Thyroid gland (tissue), 4 donors: Measurements from ENCODE around the gene OSBPL5. TPM values are rescaled to one million over a fixed set of nuclear protein-coding genes. Genes with fewer than 3 reads are reported as not detected.
A peak's percentile ranks its signal among the peaks of the same experiment; 100 is the strongest.

ENCODE experiments used
- DNase-seq, 2 donors: peaks; one replicate each; pipeline ENCODE4 v3.0.0-alpha.2; 2019
- H3K27ac ChIP-seq, 3 donors: fragments of 200-600 bp; sonication (generic); 1 replicate in 2 of 3; 2 replicates in 1 of 3; pipeline ENCODE4 v1.5.1; 2016 to 2019; ENCODE audit warnings: mild to moderate bottlenecking in 1 of 3, moderate library complexity in 1 of 3
- H3K27me3 ChIP-seq: fragments of 200-600 bp; sonication (generic); one replicate; pipeline ENCODE4 v1.5.1; 2019
- H3K36me3 ChIP-seq, 2 donors: fragments of 200-600 bp; sonication (generic); one replicate each; pipeline ENCODE4 v1.5.1; 2016 to 2019
- H3K4me1 ChIP-seq, 2 donors: fragments of 200-600 bp; sonication (generic); one replicate each; pipeline ENCODE4 v1.5.1; 2017 to 2019
- H3K4me3 ChIP-seq, 3 donors: fragments of 200-600 bp; sonication (generic); replicated peaks in 1 of 3; 1 replicate in 2 of 3; 2 replicates in 1 of 3; pipeline ENCODE4 v1.5.1; 2016; ENCODE audit warnings: mild to moderate bottlenecking in 1 of 3
- H3K9me3 ChIP-seq: fragments of 200-600 bp; sonication (generic); one replicate; pipeline ENCODE4 v1.5.1; 2017
- CTCF ChIP-seq, 6 experiments: fragments of 200-600 bp in 3 of 6; fragments of 450-650 bp in 3 of 6; sonication (generic) in 3 of 6; IDR thresholded peaks; one replicate each; pipeline ENCODE4 v1.5.1; 2016 to 2019; ENCODE audit warnings: antibody characterized with exemption in 6 of 6, mild to moderate bottlenecking in 2 of 6, inconsistent platforms in 1 of 6, moderate library complexity in 1 of 6
- POLR2A ChIP-seq, 2 donors: fragments of 450-650 bp; IDR thresholded peaks; one replicate each; pipeline ENCODE4 v1.6.1; 2017; ENCODE audit warnings: antibody characterized with exemption in 2 of 2, mild to moderate bottlenecking in 2 of 2, moderate library complexity in 1 of 2
- WGBS, 2 donors: methylation state at CpG; one replicate each; pipeline ENCODE4 v1.1.5; 2017; 5-methylcytosine and 5-hydroxymethylcytosine counted together
- intact Hi-C: fragments of 100-400 bp; cut with DNase I; formaldehyde crosslinking; loops from one replicate; pipeline ENCODE4 v1.15.1; 2023
- total RNA-seq, 4 donors: library from RNA; depleted of rRNA; stranded (reverse); fragments of >200 nt; gene quantifications; one replicate each; pipeline ENCODE4 v1.2.3, GENCODE V29; 2016

OSBPL5 gene
- total RNA-seq, 4 donors from 2014 or later, result 24.2 to 46.7 (median 34.4) TPM

GRCh38 chr11:3127706-3128355 is 37.3 kb downstream of the OSBPL5 start:
- H3K27ac ChIP-seq, result peak overlapping the region in 2 of 3 donors; percentile 58 to 71
- H3K36me3 ChIP-seq, result no peaks in the 10 kb centered on the region
- H3K27me3 ChIP-seq, result no peaks in the 10 kb centered on the region
- intact Hi-C loops, result no loop called here
- H3K4me1 ChIP-seq, result peaks cover 3 to 38% of the 10 kb centered on the region in 2 donors
- TF ChIP-seq CTCF (IDR thresholded peaks at IDR 0.05), result no peak
- TF ChIP-seq POLR2A (IDR thresholded peaks at IDR 0.05), result no peak
- 68 to 81% methylated on average over 15 of the region's 16 CpGs for WGBS, 2 donors
- H3K9me3 ChIP-seq, result no peaks in the 10 kb centered on the region
- H3K4me3 ChIP-seq, result no peak overlapping the region
- no peak for DNase-seq

GRCh38 chr11:3126901-3127691 is 38.0 kb downstream of the OSBPL5 start:
- no peak overlapping the region for H3K4me3 ChIP-seq
- H3K4me1 ChIP-seq, result peaks cover 3 to 39% of the 10 kb centered on the region in 2 donors
- 75 to 84% methylated on average over 16 to 20 of the region's 24 CpGs for WGBS, 2 donors

GRCh38 chr11:3126207-3126865 is 38.8 kb downstream of the OSBPL5 start:
- peak overlapping the region; percentile 8 to 71 (median 61) for H3K27ac ChIP-seq
- WGBS, 2 donors, result 82 to 88% methylated on average over 15 to 21 of the region's 21 CpGs
- TF ChIP-seq POLR2A (IDR thresholded peaks at IDR 0.05), result no peak
- TF ChIP-seq CTCF (IDR thresholded peaks at IDR 0.05), result no peak
- peak; percentile 24 to 43 for DNase-seq
- H3K4me3 ChIP-seq, result no peak overlapping the region
- H3K9me3 ChIP-seq, result no peaks in the 10 kb centered on the region
- H3K36me3 ChIP-seq, result peaks cover 7 to 9% of the 10 kb centered on the region in 2 donors
- intact Hi-C loops, result no loop called here
- H3K4me1 ChIP-seq, result peaks cover 3 to 39% of the 10 kb centered on the region in 2 donors
- no peaks in the 10 kb centered on the region for H3K27me3 ChIP-seq

More at GRCh38 chr11:3126901-3127691, 38.0 kb downstream of the OSBPL5 start:
- no peak for TF ChIP-seq POLR2A (IDR thresholded peaks at IDR 0.05)
- TF ChIP-seq CTCF (IDR thresholded peaks at IDR 0.05), result no peak
- Histone ChIP-seq H3K27ac (peak overlapping the region; percentile 30 to 71 (median 58)), H3K27me3 (no peaks in the 10 kb centered on the region), H3K36me3 (peaks cover 0 to 1% of the 10 kb centered on the region in 2 donors), H3K9me3 (no peaks in the 10 kb centered on the region)
- intact Hi-C loops, result no loop called here
- DNase-seq, result peak in 1 of 2 donors; percentile 33

- Histone ChIP-seq H3K27me3 (no peaks in the 10 kb centered on the region), H3K4me1 (peaks cover 3 to 33% of the 10 kb centered on the region in 2 donors), H3K36me3 (peaks cover 7 to 9% of the 10 kb centered on the region in 2 donors), H3K27ac (no peak overlapping the region), H3K9me3 (no peaks in the 10 kb centered on the region), H3K4me3 (no peak overlapping the region)
- TF ChIP-seq POLR2A (IDR thresholded peaks at IDR 0.05) (no peak), CTCF (IDR thresholded peaks at IDR 0.05) (no peak)
- no peak for DNase-seq
- WGBS, 2 donors, result 87 to 96% methylated on average over 3 of the region's 3 CpGs
- intact Hi-C loops, result no loop called here
These were observed 40.3 kb downstream of the OSBPL5 start for GRCh38 chr11:3124821-3125220.
